Gastrocnemius medialis (tissue), 4 donors: ENCODE data around the gene EPB41L5. TPM values are rescaled to one million over a fixed set of nuclear protein-coding genes. Genes with fewer than 3 reads are reported as not detected.

Experiments used
- ATAC-seq, 2 donors: fragments of 150-250 bp; one replicate each; pipeline ENCODE4 v1.9.1; 2016
- DNase-seq, 2 donors: peaks; one replicate each; pipeline ENCODE4 v3.0.0-alpha.2; 2019
- H3K27ac ChIP-seq, 4 donors: fragments of 200-600 bp; sonication (generic); 1 replicate in 1 of 4; 2 replicates in 3 of 4; pipeline ENCODE4 v1.5.1; 2016 to 2018; ENCODE audit warnings: mild to moderate bottlenecking in 2 of 4, moderate library complexity in 1 of 4
- H3K27me3 ChIP-seq, 3 donors: fragments of 200-600 bp; sonication (generic) in 2 of 3; 1 replicate in 1 of 3; 2 replicates in 2 of 3; pipeline versions ENCODE4 v1.5.1 to v1.6.0; 2016 to 2019; ENCODE audit warnings: mild to moderate bottlenecking in 1 of 3, moderate library complexity in 1 of 3
- H3K36me3 ChIP-seq, 2 donors: fragments of 200-600 bp; sonication (generic) in 1 of 2; one replicate each; pipeline ENCODE4 v1.5.1; 2017 to 2018
- H3K4me1 ChIP-seq, 2 donors: fragments of 200-600 bp; sonication (generic) in 1 of 2; one replicate each; pipeline ENCODE4 v1.5.1; 2016 to 2017; ENCODE audit warnings: mild to moderate bottlenecking in 2 of 2
- H3K4me3 ChIP-seq, 4 donors: fragments of 200-600 bp; sonication (generic) in 3 of 4; 1 replicate in 1 of 4; 2 replicates in 3 of 4; pipeline ENCODE4 v1.5.1; 2016 to 2019; ENCODE audit warnings: mild to moderate bottlenecking in 2 of 4
- H3K9me3 ChIP-seq, 3 donors: fragments of 200-600 bp; sonication (generic) in 2 of 3; 1 replicate in 1 of 3; 2 replicates in 2 of 3; pipeline ENCODE4 v1.5.1; 2016 to 2019
- POLR2A ChIP-seq, 2 donors: fragments of 450-650 bp; IDR thresholded peaks; one replicate each; pipeline ENCODE4 v1.6.1; 2017; ENCODE audit warnings: antibody characterized with exemption in 2 of 2, mild to moderate bottlenecking in 2 of 2, moderate library complexity in 2 of 2
- in situ Hi-C, 4 donors: fragments of 200-750 bp; cut with MboI; loops; one replicate each; pipeline versions ENCODE4 v1.15.0 to v1.8.0; 2017; ENCODE audit warnings: low sequenced_read_pairs in 4 of 4
- intact Hi-C: fragments of 100-400 bp; cut with DNase I; formaldehyde crosslinking; loops from one replicate; pipeline ENCODE4 v1.15.1; 2023; ENCODE audit warnings: low total_unique reads
- total RNA-seq, 4 donors: library from RNA; depleted of rRNA; stranded (reverse); fragments of >200 nt; gene quantifications; one replicate each; pipeline versions ENCODE4 v1.1.0 to v1.2.3, GENCODE V29; 2016
- TF ChIP-seq, protein P1 (sequence below), 5 experiments: fragments of 450-650 bp in 3 of 5; fragments of 200-600 bp in 2 of 5; sonication (generic) in 2 of 5; IDR thresholded peaks in 4 of 5; conservative IDR thresholded peaks in 1 of 5; 1 replicate in 4 of 5; 2 replicates in 1 of 5; pipeline ENCODE4 v1.5.1; 2016 to 2019; ENCODE audit warnings: antibody characterized with exemption in 5 of 5, mild to moderate bottlenecking in 3 of 5, moderate library complexity in 3 of 5

Gene EPB41L5
- total RNA-seq, 4 donors from 2014 or later: 8.3 to 41.1 (median 12.7) TPM

DNA sequence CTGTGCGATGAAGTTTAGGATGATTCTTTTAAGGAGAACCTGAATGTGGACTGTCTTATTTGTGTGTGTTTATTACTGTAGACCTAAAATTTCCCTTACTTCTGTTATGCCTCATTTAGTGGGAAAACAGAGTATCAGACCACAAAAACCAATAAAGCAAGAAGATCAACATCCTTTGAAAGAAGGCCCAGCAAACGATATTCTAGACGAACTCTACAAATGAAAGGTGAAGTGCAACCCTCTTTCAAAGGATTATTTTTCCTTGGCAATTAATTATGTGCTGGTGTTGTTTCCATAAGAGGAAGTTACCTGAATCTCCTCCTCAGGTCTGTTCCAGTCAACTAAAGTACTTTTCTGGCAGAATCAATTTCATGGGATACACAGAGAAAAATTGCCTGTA is 78.6 kb downstream of the EPB41L5 start:
- Histone ChIP-seq H3K4me3 (no peak overlapping the region), H3K9me3 (no peaks in the 10 kb centered on the region), H3K4me1 (no peaks in the 10 kb centered on the region), H3K36me3 (peaks cover 0 to 56% of the 10 kb centered on the region in 2 donors), H3K27ac (no peak overlapping the region), H3K27me3 (no peaks in the 10 kb centered on the region)
- no peak for TF ChIP-seq POLR2A (IDR thresholded peaks at IDR 0.05)
- TF ChIP-seq, protein P1, sequence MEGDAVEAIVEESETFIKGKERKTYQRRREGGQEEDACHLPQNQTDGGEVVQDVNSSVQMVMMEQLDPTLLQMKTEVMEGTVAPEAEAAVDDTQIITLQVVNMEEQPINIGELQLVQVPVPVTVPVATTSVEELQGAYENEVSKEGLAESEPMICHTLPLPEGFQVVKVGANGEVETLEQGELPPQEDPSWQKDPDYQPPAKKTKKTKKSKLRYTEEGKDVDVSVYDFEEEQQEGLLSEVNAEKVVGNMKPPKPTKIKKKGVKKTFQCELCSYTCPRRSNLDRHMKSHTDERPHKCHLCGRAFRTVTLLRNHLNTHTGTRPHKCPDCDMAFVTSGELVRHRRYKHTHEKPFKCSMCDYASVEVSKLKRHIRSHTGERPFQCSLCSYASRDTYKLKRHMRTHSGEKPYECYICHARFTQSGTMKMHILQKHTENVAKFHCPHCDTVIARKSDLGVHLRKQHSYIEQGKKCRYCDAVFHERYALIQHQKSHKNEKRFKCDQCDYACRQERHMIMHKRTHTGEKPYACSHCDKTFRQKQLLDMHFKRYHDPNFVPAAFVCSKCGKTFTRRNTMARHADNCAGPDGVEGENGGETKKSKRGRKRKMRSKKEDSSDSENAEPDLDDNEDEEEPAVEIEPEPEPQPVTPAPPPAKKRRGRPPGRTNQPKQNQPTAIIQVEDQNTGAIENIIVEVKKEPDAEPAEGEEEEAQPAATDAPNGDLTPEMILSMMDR (IDR thresholded peaks at IDR 0.05 in 4 of 5, conservative IDR thresholded peaks at IDR 0.05 in 1 of 5): no peak
- ATAC-seq (no peak), DNase-seq (no peak)
- intact Hi-C loops: no loop called here
- in situ Hi-C loops: no loop called here

DNA sequence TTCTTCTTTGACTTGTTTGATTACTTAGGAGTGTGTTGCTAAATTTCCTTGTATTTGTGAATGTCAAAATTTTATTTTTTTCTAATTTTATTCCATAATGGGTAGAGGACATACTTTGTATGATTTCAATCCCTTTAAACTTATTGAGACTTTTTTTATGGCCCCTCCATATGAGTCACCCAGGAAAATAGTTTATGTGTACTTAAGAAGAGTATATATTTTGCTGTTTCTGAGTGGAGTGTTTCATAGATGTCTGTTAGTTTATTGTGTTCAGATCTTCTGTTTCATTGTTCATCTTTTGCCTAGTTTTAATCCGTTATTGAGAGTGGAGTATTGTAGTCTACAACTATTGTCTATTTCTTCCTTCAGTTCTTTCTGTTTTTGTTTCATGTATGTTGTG is 81.9 kb downstream of the EPB41L5 start:
- peaks cover 0 to 39% of the 10 kb centered on the region in 2 donors for H3K36me3 ChIP-seq
- no peak for ATAC-seq

DNA sequence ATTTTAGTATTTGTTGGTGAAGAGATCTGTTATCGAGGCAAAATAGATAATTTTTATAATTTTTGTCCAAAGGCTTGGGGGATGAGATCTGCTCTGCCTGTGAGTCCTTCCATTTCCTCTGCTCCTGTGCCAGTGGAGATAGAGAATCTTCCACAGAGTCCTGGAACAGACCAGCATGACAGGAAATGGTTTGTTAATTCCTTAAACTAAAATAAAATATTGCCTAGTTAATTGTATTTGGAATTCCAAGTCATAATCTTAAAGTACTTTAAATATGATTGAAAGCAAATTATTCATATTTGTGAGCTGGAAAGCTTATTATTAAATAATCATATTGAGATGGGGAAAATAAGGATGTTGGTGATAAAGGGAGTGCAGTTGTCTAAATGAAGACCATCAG is 87.8 kb downstream of the EPB41L5 start:
- intact Hi-C loops: loop anchor here (10.0 kb wide), 1 partner anchor 584 kb away; no protein-coding TSS in a partner anchor
- in situ Hi-C loops: loop anchor here in 1 of 4 donors (25.0 kb wide), 1 partner anchor 212 kb away; no protein-coding TSS in a partner anchor

More for the DNA sequence above, 81.9 kb downstream of the EPB41L5 start:
- Histone ChIP-seq H3K4me3 (no peak overlapping the region), H3K4me1 (no peaks in the 10 kb centered on the region), H3K9me3 (no peaks in the 10 kb centered on the region), H3K27ac (no peak overlapping the region), H3K27me3 (no peaks in the 10 kb centered on the region)
- TF ChIP-seq, protein P1 (IDR thresholded peaks at IDR 0.05 in 4 of 5, conservative IDR thresholded peaks at IDR 0.05 in 1 of 5): no peak
- no peak for TF ChIP-seq POLR2A (IDR thresholded peaks at IDR 0.05)
- DNase-seq: no peak
- intact Hi-C loops: no loop called here
- in situ Hi-C loops: no loop called here

DNA sequence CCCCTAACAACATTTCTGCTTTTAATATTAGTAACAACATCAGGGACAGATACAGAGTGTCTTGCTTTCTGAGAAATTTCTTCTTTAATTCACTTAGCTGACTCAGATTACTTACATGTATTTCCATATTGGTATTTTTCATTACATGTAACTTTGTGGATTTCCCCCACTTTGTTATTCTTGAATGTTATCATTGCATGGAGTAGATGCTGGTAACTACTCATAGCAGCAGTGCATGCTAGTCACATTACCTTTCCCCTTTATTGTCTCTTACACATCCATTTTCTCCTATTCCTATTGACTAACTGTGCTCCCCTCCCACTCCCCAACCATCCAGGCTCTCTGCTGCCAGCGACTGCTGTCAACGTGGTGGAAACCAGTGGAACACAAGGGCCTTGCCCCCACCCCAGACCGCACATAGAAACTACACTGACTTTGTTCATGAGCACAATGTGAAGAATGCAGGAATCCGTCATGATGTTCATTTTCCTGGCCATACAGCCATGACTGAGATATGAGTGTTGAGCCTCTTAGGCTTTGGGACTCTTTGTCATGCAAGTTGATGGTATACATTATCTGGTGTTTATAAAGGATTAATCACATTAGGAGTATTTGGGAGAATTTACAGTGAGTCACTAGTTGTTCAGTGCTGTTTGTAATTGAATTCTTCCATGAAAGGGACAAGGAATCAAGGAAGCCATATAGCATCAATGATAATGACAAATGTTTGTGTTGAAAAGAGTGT is 91.0 kb downstream of the EPB41L5 start:
- in situ Hi-C loops: loop anchor here in 1 of 4 donors (25.0 kb wide), 1 partner anchor 208 kb away; no protein-coding TSS in a partner anchor
- peaks cover 20 to 23% of the 10 kb centered on the region in 2 donors for H3K4me1 ChIP-seq
- no peak overlapping the region for H3K4me3 ChIP-seq
- no peak overlapping the region for H3K27ac ChIP-seq
- peaks cover 0 to 22% of the 10 kb centered on the region in 2 donors for H3K36me3 ChIP-seq
- no peak for DNase-seq
- no peaks in the 10 kb centered on the region for H3K9me3 ChIP-seq
- no peaks in the 10 kb centered on the region for H3K27me3 ChIP-seq
- no peak for TF ChIP-seq POLR2A (IDR thresholded peaks at IDR 0.05)
- TF ChIP-seq, protein P1 (IDR thresholded peaks at IDR 0.05 in 4 of 5, conservative IDR thresholded peaks at IDR 0.05 in 1 of 5): no peak
- intact Hi-C loops: loop anchor here (10.0 kb wide), 1 partner anchor 581 kb away; no protein-coding TSS in a partner anchor
- no peak for ATAC-seq

More for the DNA sequence above, 87.8 kb downstream of the EPB41L5 start:
- H3K9me3 ChIP-seq: no peaks in the 10 kb centered on the region
- no peaks in the 10 kb centered on the region for H3K27me3 ChIP-seq
- TF ChIP-seq, protein P1 (IDR thresholded peaks at IDR 0.05 in 4 of 5, conservative IDR thresholded peaks at IDR 0.05 in 1 of 5): no peak
- no peak for TF ChIP-seq POLR2A (IDR thresholded peaks at IDR 0.05)
- H3K27ac ChIP-seq: no peak overlapping the region
- ATAC-seq (no peak), DNase-seq (no peak)
- no peak overlapping the region for H3K4me3 ChIP-seq
- H3K4me1 ChIP-seq: peaks cover 0 to 4% of the 10 kb centered on the region in 2 donors
- peaks cover 0 to 27% of the 10 kb centered on the region in 2 donors for H3K36me3 ChIP-seq
